Measurements from ENCODE around the gene DPH7.
"Not testable (repeated sequence)": the region's sequence is repeated elsewhere in the genome, so short reads cannot be mapped to it uniquely, and the experiment has no call there.

DPH7 gene

GRCh38 chr9:137515338-137515724 lies 63.4 kb downstream of the DPH7 start:
- no peak for DNase-seq

GRCh38 chr9:137514691-137515337 lies 63.9 kb downstream of the DPH7 start:
- no peak for DNase-seq

- not testable (repeated sequence) for DNase-seq
Observed at GRCh38 chr9:137513801-137514570, 64.7 kb downstream of the DPH7 start.

- not testable (repeated sequence) for DNase-seq
Observed at GRCh38 chr9:137513136-137513535, 65.6 kb downstream of the DPH7 start.

GRCh38 chr9:137511758-137512463 lies 66.8 kb downstream of the DPH7 start:
- no peak for DNase-seq

- DNase-seq: not testable (repeated sequence)
Observed at GRCh38 chr9:137511126-137511525, 67.6 kb downstream of the DPH7 start.

- DNase-seq: no peak
Observed at GRCh38 chr9:137509198-137509597, 69.5 kb downstream of the DPH7 start.

GRCh38 chr9:137506702-137507171 lies 72.0 kb downstream of the DPH7 start:
- no peak for DNase-seq

GRCh38 chr9:137506274-137506673 lies 72.5 kb downstream of the DPH7 start:
- DNase-seq: no peak

- no peak for DNase-seq
Observed at GRCh38 chr9:137505421-137506140, 73.1 kb downstream of the DPH7 start.

All from NCI-H2081 (cell line).